Measurements from ENCODE around the gene IFTAP. TPM values are rescaled to one million over a fixed set of nuclear protein-coding genes. Genes with fewer than 3 reads are reported as not detected.
A peak's percentile ranks its signal among the peaks of the same experiment; 100 is the strongest.
"Not testable (repeated sequence)": the region's sequence is repeated elsewhere in the genome, so short reads cannot be mapped to it uniquely, and the experiment has no call there.

The IFTAP gene, protein sequence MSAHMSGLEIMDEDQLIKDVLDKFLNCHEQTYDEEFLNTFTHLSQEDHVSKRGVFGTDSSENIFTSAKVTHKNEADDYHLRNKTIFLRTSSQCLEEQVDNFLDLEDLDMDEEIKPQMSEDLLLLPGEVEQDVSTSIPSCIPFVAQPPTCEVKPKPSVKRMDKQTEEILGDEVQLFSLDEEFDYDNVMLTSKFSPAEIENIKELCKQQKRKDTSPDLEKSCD
- 20.3 and 39.3 TPM in 2 replicates for total RNA-seq (2014; rRNA removed; shearing (Covaris generic); ENCODE audit: low replicate concordance)

DNA sequence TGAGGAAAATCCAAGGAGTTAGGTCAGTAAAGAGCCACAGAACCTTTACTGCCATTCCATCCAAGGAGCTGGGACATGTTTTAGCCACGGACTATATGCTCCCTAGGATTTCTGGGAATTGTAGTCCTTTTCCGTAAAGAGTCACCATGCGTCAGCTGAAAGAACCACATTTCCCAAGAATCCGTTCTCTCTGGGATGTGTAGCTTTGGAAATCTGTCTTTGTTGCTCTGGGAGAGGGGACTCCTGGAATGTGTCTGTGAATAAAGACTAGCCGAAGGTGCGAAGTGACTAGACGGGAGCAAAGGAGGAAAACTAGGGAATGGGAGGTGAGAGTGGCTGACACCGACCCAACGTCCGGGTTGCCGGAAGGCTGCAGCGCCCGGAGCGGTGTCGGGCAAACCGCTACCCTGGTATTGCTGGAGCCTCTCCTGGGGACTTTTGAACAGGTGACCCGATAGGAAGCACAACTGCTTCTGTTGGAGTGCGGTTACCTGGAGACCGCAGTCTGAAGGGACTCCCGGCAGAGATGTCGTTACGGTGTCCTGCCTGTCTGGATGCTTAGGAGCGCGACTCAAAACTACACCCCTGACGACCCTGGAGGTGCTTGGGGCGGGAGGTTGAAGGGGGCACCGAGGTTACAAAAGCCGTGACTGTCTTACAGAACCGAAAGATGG lies at the start of gene IFTAP:
Gene IFTAP (plus strand): TSS at position 187 of the 674 bp plus-strand sequence. CDS start 15,602 bp downstream, outside the sequence.
- Histone ChIP-seq H3K9me3 (no peaks in the 10 kb centered on the region), H3K36me3 (no peaks in the 10 kb centered on the region), H3K27me3 (peaks cover 11% of the 10 kb centered on the region; the same call in 1 of the 2 replicates), H3K4me3 (peak within 1 kb of the TSS; percentile 85)
- peak; percentile 42 for DNase-seq

DNA sequence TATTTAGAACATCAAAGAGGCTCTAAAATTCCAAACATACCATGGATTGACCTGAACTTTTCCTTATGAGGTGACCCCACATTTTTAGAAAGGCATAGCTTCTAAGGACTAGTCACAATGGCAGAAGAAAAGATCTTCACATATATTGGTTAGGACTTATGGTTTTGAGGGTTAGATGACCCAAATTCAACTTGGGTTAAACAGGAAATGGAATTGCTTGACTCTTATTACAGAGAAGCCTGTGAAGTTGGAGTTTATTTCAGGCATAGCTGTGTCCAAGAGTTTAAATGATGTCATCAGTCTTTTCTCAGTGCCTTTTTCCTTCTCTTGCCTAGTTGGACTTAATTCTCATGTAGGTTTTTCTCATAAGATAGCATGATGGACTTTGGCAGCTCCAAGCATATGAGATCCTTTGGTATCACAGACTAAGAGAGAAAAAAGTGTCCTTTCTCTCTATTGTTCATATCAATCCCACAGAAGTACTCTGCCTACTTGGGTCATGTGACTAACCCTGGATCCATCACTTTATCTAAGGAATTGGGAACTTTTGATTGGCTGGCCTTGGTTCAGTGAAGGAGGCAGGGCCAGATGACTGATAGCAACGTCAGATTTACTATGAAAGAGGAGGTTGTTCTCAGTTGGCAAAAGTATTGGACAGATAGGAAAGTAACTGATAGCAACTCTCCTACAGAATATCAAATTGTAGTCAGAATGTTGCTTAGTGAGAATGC lies 43.8 kb upstream of the IFTAP start:
- H3K27me3 ChIP-seq, result peaks cover 18% of the 10 kb centered on the region
- DNase-seq, result no peak

DNA sequence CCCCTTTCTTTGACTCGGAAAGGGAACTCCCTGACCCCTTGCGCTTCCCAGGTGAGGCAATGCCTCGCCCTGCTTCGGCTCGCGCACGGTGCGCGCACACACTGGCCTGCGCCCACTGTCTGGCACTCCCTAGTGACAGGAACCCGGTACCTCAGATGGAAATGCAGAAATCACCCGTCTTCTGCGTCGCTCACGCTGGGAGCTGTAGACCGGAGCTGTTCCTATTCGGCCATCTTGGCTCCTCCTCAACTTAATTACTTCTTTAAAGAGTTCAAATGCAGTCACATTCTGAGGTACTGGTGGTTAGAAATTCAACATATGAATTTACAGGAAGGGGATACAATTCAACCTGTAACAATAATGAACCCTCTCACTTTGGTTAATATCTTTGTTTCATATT lies 36.9 kb upstream of the IFTAP start:
- H3K9me3 ChIP-seq, DNase-seq, H3K4me3 ChIP-seq, H3K36me3 ChIP-seq: not testable (repeated sequence)
- H3K27me3 ChIP-seq, result peaks cover 14% of the 10 kb centered on the region

More for the DNA sequence above, 43.8 kb upstream of the IFTAP start:
- H3K36me3 ChIP-seq, result no peaks in the 10 kb centered on the region
- no peaks in the 10 kb centered on the region for H3K9me3 ChIP-seq
- no peak overlapping the region for H3K4me3 ChIP-seq

DNA sequence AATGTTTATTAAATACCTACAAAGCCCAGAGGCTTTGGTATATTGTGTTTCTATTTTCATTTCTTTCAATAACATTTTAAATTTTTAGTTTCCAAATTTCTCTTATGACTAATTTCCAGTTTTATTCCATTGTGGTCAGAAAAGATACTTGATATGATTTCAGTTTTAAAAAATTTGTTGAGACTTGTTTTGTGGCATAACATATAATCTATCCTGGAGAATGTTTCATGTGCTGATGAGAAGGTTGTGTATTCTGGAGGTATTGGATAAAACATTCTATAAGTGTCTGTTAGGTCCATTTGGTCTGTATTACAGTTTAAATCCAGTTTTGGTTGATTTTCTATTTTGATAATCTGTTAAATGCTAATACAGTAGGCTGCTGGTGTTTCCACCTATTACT lies 36.3 kb upstream of the IFTAP start:
- DNase-seq, result no peak
- Histone ChIP-seq H3K36me3 (no peaks in the 10 kb centered on the region), H3K9me3 (no peaks in the 10 kb centered on the region), H3K27me3 (peaks cover 14% of the 10 kb centered on the region), H3K4me3 (no peak overlapping the region)

DNA sequence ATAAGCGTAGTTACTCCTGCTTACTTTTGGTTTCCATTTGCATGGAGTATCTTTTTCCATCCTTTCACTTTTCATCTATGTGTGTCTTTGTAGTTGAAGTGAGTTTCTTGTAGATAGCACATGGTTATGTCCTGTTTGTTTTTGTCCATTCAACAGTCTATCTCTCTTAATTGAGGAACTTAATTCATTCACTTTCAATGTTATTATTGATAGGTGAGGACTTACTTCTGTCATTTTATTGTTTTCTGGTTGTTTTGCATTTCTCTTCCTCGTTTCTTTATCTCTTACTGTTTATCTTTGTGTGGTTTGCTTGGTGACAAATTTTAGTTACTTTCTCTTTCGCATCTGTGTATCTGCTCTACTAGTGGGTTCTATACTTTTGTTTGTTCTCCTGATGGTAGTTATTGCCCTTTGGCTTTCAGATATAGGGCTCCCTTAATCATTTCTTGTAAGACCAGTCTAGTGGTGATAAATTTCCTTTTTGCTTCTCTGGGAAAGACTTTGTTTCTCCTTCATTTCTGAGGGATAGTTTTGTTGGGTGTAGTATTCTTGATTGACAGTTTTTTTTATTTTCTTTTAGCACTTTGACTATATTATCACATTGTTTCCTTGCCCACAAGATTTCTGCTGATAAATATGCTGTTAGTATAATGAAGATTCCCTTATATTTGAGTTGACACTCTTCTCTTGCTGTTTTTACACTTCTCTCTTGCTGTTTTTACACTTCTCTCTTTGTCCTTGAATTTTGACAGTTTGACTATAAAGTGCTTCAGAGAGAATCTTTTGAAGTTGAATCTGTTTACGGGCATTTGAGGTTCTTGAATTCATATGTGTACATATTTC lies 35.5 kb upstream of the IFTAP start:
- no peak overlapping the region for H3K4me3 ChIP-seq
- DNase-seq, result no peak
- no peaks in the 10 kb centered on the region for H3K36me3 ChIP-seq
- no peaks in the 10 kb centered on the region for H3K9me3 ChIP-seq
- H3K27me3 ChIP-seq, result peaks cover 18% of the 10 kb centered on the region

DNA sequence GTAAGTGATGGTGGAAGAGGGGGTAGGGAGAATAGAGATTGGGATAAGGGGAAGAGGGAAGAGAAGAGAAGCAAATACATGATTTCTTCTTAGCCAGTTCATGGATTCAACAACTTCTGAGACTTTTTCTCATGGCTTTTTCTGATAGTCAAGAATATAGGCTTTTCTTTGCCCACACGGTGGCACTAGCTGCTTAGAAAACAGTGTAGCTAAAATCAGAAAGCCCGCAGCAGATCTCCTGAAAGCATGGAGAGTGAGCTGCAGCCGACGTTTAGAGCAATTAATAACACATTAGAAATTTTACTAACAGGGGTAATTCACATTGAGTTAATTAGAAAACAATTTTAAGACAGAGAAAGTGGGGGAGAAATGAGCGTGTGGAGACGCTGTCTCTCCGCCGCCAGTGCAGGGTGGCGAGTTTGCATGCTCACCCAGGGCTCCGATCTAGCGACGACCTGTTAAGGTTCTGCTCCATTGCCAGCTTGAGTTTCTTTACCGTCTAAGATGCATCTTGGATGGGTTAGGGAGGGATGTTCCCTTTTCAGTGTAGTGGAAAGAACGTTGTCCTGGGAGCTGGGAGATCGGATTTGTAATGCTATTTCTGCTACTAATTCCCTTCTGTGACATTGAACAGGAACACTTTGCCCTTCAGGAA lies 29.8 kb upstream of the IFTAP start:
- DNase-seq, result peak; percentile 10
- Histone ChIP-seq H3K36me3 (no peaks in the 10 kb centered on the region), H3K9me3 (no peaks in the 10 kb centered on the region), H3K4me3 (no peak overlapping the region), H3K27me3 (peaks cover 43% of the 10 kb centered on the region)

DNA sequence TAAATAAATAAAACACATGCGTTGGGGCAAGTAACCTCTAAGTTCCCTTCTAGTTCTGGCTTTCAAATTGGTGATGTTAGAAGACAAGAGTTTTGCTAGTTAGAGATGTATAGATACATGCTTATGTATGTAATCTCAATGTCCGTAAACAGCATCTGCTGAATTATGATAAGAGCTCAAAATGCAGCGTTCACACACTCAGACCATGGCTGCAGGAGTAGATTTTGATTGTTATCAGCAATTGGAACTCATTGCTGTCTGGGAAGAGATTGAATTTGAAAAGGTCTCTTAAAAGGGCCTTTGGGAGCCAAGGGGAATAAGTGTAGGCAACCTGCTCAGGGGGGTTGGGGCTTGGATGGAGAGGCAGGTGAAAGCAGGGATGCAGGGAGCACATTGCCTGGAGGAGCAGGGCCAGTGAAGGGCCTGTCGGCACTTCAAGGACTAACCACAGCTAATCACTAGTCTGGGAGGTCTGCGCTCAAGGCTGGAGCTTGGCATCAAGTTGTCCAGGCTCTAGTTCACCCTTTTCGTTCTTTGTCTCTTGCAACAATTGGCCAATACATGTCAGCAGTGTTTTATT lies 29.2 kb upstream of the IFTAP start:
- no peak for DNase-seq
- no peaks in the 10 kb centered on the region for H3K9me3 ChIP-seq
- no peaks in the 10 kb centered on the region for H3K36me3 ChIP-seq
- no peak overlapping the region for H3K4me3 ChIP-seq
- peaks cover 44% of the 10 kb centered on the region for H3K27me3 ChIP-seq

DNA sequence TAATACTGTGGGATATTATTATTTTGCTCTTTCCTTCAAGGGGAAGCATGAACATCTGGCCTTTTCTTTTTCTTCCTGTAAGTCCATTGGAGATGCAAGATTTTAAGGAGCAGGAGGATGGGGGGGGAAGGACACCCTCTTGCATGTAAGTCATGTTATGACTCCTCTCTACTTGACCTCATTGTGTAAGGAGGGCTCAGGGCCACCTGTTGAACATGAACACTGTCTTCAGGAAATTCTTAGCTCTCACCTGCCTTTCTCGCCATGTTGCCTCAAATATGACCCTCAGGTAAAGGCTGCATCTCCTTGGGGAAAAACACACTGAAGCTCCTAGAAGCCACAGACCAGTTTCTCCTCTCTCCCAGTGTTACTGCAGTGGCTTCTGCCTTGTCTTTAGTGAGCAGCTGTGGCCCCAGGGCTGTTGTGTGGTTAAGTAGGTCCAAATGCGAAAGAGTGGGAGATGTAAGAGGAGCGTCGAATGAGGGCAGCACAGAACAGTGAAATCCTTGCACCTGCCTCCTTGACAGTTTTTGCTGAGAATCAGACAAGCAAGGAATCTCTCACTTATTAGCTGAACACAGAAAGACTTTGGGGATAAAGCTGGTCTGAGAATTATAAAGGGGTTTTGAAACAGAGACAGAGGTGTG lies 27.8 kb upstream of the IFTAP start:
- DNase-seq, result no peak
- Histone ChIP-seq H3K9me3 (no peaks in the 10 kb centered on the region), H3K27me3 (peaks cover 57% of the 10 kb centered on the region), H3K36me3 (no peaks in the 10 kb centered on the region), H3K4me3 (no peak overlapping the region)

DNA sequence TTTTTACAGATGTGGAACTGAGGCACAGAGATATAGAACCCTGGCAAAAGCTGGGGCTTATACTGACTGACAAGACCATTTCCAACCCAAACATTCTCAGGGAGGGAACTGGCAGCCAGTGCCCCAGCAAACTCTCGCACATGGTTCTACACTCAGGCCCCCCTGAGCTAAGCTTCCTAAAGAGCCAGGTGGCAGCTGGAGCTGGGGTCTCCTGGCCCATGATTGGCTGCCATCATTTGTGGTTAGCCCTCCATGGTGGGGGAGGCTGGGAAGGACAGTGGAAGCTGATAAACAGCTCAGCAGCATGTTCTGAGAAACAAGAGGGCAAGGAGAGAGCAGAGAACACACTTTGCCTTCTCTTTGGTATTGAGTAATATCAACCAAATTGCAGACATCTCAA lies 26.6 kb upstream of the IFTAP start, which contains the start of gene RAG1:
Gene RAG1 (plus strand): TSS at position 314 of the 400 bp plus-strand sequence. CDS start 5,298 bp downstream, outside the sequence.
- H3K27me3 ChIP-seq, result peaks cover 68% of the 10 kb centered on the region
- DNase-seq, result no peak
- H3K9me3 ChIP-seq, result no peaks in the 10 kb centered on the region
- H3K36me3 ChIP-seq, result no peaks in the 10 kb centered on the region
- no peak within 1 kb of the TSS for H3K4me3 ChIP-seq

DNA sequence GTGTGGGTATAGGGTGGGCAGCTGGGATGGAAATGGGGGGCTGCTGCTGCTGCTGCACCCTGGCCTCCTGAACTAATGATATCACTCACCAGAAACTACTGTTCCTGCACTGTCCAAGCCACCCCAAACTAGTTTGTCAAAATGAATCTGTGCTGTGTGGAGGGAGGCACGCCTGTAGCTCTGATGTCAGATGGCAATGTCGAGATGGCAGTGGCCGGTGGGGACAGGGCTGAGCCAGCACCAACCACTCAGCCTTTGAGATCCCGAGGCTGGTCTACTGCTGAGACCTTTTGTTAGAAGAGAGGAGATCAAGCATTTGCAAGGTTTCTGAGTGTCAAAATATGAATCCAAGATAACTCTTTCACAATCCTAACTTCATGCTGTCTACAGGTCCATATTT lies 25.2 kb upstream of the IFTAP start:
- Histone ChIP-seq H3K9me3 (no peaks in the 10 kb centered on the region), H3K4me3 (no peak overlapping the region), H3K36me3 (no peaks in the 10 kb centered on the region), H3K27me3 (peaks cover 72% of the 10 kb centered on the region)
- DNase-seq, result no peak

DNA sequence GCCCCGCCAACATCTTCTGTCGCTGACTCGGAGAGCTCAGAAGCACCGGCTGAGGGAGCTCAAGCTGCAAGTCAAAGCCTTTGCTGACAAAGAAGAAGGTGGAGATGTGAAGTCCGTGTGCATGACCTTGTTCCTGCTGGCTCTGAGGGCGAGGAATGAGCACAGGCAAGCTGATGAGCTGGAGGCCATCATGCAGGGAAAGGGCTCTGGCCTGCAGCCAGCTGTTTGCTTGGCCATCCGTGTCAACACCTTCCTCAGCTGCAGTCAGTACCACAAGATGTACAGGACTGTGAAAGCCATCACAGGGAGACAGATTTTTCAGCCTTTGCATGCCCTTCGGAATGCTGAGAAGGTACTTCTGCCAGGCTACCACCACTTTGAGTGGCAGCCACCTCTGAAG lies 19.8 kb upstream of the IFTAP start:
- no peaks in the 10 kb centered on the region for H3K36me3 ChIP-seq
- H3K9me3 ChIP-seq, result no peaks in the 10 kb centered on the region
- DNase-seq, result no peak
- H3K4me3 ChIP-seq, result no peak overlapping the region
- H3K27me3 ChIP-seq, result peaks cover 41% of the 10 kb centered on the region

DNA sequence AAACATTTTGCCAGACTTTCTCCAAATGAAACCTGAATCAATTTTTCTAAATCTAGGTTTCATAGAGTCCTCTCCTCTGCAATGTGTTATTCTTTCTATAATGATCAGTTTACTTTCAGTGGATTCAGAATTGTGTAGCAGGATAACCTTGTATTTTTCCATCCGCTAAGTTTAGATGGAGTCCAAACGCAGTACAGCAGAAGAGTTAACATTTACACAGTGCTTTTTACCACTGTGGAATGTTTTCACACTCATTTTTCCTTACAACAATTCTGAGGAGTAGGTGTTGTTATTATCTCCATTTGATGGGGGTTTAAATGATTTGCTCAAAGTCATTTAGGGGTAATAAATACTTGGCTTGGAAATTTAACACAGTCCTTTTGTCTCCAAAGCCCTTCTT lies 16.9 kb upstream of the IFTAP start:
- Histone ChIP-seq H3K9me3 (no peaks in the 10 kb centered on the region; the same call in 1 of the 2 replicates), H3K27me3 (peaks cover 15% of the 10 kb centered on the region), H3K36me3 (no peaks in the 10 kb centered on the region), H3K4me3 (no peak overlapping the region)
- no peak for DNase-seq

DNA sequence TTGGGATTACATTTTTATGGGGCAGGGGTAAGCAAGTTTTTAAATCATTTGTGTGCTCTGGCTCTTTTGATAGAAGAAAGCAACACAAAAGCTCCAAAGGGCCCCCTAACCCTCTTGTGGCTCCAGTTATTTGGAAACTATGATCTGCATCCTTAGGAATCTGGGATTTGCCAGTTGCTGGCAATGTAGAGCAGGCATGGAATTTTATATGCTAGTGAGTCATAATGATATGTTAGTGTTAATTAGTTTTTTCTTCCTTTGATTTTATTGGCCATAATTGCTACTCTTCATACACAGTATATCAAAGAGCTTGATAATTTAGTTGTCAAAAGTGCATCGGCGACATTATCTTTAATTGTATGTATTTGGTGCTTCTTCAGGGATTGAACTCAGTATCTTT lies 16.4 kb upstream of the IFTAP start:
- no peak overlapping the region for H3K4me3 ChIP-seq
- H3K36me3 ChIP-seq, result no peaks in the 10 kb centered on the region
- DNase-seq, result peak; percentile 12
- no peaks in the 10 kb centered on the region; the same call in 1 of the 2 replicates for H3K9me3 ChIP-seq
- peaks cover 10% of the 10 kb centered on the region for H3K27me3 ChIP-seq

DNA sequence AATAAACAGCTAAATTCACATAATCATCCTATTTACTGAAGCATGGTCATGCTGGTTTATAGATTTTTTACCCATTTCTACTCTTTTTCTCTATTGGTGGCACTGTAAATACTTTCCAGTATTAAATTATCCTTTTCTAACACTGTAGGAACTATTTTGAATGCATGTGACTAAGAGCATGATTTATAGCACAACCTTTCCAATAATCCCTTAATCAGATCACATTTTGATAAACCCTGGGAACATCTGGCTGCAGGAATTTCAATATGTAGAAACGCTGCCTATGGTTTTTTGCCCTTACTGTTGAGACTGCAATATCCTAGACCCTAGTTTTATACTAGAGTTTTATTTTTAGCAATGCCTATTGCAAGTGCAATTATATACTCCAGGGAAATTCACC lies 15.8 kb upstream of the IFTAP start:
- Histone ChIP-seq H3K36me3 (no peaks in the 10 kb centered on the region), H3K4me3 (no peak overlapping the region), H3K27me3 (peaks cover 4% of the 10 kb centered on the region), H3K9me3 (no peaks in the 10 kb centered on the region; the same call in 1 of the 2 replicates)
- DNase-seq, result no peak

DNA sequence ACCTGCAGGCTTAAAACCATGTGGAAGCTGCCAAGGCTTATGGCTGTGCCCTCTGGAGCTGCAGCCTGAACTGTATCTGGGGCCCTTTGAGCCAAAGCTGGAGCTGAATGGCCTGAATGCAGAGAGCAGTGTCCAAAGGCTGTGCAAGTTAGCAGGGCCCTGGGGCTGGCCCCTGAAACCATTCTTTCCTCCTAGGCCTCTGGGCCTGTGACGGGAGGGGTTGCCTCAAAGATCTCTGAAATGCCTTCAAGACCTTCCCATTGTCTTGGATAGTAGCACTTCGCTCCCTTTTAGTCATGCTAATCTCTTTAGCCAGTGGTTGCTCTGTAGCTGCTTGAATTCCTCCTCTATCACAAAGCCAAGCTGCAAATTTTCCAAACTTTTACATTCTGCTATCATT lies 12.8 kb upstream of the IFTAP start:
- Histone ChIP-seq H3K36me3 (no peaks in the 10 kb centered on the region), H3K9me3 (no peaks in the 10 kb centered on the region; the same call in 1 of the 2 replicates), H3K27me3 (peaks cover 8% of the 10 kb centered on the region; the same call in 1 of the 2 replicates), H3K4me3 (no peak overlapping the region)
- no peak for DNase-seq

All from MG63 (cell line).